Activated CD4-positive, alpha-beta T cell treated with anti-CD3 and anti-CD28 coated beads for 1 hour (primary cell): ENCODE results near the gene PSMD3.

Experiments
- DNase-seq: peaks from one replicate; pipeline ENCODE4 v3.0.0-alpha.2; 2020

PSMD3 gene

DNA sequence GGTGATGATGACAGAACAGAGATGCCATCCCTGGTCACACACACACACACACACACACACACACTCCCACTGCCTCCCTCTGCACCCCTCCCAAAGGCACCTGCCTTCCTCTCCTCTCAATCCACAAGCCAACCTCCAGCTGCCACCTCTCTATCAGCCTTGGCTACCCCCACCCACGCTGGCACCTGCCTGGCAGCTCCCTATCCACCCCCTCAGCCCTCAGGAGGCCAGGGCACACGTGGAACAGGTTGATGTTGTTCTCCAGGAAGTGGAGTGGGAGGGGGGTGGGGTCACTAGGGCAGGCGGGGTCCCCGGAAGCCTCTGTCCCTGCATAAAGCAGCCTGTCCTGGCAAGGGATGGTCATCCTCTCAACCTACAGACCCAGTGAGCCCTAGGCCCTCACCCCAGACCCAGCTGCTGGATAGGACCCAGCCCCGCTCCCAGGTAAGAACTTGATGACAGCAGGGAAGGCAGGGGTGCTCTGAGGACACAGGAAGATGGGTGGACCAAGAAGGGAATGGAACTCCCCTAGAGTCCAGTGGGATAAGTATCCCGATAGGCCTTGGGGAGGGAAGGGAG lies 17.9 kb upstream of the PSMD3 start, which contains the start of gene GSDMA:
Gene GSDMA (plus strand): TSS at position 363 of the 579 bp plus-strand sequence. CDS start 2,684 bp downstream, outside the sequence.
- DNase-seq: no peak

DNA sequence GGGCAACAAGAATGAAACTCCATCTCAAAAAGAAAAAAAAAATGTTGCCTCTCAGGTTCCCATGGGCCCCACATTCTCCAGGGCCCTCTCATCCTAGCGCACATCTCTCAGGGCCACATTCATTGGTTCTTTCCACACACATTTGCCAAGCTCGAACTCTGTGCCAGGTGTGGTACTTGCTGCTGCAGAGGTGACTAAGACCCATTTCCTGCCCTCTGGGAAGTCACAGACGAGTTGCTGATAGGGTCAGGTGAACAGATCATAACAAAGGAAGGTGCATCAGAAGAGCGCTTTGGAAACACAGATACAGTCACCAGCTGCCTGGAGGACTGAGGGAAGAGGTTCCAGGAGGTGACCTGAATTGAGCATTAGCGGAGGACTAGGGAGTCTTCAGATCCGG lies 16.8 kb upstream of the PSMD3 start:
- DNase-seq: peak; percentile 37

DNA sequence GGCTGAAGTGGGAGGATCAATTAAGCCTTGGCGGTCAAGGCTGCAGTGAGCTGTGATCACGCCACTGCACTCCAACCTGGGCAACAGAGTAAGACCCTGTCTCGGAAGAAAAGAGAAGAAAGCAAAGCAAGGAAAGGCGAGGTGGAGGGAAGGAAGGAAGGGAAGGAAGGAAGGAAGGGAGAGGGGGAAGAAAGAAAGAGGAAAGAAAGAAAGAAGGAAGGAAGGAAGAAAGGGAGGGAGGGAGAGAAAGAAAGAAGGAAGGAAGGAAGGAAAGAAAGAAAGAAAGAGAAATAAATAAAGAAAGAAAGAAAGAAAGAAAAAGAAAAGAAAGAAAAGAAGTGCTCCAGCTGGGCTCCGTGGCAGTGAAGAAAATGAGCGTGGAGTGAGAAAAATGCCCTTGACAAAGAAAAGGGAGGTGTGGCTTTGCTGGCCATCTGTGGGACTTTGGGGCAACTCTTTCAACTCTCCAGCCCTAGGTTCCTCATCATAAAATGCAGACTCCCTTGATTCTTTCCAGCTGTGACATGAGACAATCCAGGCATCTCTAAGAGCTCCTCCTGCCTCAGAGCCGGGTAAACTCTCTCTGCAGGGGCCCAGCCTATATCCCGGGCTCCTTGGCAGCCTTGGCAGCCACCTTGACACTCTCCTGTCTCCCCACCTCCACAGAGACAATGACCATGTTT lies 15.4 kb upstream of the PSMD3 start:
- no peak for DNase-seq

DNA sequence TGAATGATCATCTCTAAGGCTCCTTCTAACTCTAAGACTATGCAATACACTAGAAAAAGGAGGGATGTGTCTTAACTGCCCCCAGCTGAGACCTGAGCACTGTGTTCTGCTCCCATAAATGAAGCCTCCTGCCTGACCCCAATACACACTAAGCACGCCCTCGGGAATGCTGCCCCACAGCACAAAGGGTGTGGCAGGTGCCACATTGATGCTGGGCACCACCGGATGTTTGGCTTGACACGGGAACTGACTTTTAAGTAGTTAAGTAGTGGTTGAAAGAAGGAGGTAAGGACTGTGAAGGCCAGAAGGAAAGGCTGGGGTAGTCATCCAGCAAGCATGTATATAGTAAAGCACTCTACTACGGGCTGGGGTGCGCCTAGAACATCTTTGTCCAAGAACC lies 13.8 kb upstream of the PSMD3 start:
- DNase-seq: no peak

DNA sequence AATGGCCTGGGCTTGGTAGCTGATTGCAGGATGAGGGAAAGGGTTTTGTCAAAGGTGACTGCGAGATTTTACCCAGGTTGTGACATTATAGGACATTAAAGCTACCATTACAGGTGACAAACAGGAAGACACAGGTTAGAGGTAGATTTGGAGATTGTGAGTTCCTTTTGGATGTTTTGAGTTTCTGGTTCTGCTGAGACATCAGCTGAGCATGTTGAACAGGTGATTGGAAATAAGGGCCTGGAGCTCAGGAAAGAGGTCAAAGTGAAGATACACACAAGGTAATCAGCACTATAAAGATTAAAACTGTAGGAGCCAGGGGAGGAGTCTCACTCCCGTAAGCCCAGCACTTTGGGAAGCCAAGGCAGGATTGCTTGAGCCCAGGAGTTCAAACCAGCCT lies 11.8 kb upstream of the PSMD3 start:
- no peak for DNase-seq

DNA sequence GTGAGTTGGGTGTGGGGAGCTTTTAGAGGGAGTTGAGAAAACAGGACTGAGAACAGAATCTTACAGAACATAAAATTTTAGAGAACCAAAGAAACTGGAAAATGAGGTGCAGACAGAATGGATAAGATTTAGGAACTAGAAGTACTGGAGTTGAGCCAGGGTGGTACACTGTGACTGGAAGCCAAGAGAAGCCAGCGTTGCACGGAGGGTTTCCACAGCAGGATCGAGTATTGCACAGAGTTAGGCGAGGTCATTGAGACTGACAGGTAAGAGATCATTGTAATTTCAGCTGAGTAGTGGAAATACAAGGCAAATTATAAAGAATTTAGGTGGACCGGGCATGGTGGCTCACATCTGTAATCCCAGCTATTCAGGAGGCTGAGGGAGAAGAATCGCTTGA lies 11.2 kb upstream of the PSMD3 start:
- DNase-seq: no peak

DNA sequence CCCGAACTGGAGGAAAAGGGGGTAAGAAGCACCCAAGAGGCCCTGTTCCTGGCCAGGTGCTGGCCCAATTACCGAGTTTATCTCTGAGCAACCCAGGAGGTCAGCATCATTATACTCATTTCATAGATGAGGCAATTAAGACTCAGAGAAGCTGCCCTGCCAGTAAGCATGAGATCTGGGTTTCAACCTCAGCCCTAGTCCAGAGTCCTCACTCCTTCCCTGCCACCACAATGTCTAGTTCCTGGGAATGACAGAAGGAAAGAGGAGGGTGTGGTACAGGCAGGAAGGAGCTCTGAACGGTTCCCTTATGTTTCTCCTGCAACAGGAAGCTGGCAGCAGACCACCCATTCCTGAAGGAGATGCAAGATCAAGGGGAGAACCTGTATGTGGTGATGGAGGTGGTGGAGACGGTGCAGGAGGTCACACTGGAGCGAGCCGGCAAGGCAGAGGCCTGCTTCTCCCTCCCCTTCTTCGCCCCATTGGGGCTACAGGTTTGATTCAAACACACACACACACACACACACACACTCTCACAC lies 10.4 kb upstream of the PSMD3 start:
- no peak for DNase-seq

DNA sequence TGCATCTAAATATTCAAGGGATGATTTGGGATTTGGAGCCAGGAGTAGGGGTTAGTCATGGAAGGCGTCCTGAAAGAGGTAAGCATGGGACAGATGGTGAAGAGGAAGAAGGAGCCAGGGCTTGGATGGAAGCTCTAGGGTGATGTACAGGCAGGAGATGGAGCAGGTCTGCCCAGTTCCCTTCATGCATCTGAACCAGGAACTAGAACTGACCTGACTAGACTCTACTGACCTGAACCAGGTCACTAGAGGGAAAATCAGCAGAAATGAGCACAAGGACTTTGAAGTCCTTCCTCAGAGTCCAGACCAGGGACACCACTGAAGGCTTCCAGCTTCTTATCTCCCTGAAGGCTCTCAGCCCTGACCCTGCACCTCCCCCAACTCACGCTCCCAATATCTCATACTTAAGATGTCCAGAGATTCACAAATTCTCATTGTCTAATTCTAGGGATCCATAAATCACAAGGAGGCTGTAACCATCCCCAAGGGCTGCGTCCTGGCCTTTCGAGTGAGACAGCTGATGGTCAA lies 9.5 kb upstream of the PSMD3 start:
- no peak for DNase-seq

DNA sequence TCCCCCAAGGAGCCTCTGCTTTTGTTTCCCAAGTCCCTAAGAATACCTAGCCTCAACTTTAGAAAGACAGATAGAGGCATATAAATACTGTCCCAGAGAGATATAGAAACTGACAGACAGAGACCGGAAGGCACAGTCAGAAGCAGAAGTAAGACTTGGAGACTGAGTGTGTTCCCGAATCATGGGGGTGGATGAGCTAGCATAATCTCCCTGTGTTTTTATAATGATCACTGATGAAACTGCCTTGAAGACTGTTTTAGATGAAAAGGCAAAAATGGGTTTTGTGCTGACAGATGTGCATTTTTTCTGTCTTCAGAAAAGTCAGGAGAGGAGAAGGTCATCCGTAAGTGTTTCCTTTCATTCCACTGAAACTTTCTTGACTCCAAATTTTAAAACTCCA lies 8.3 kb upstream of the PSMD3 start:
- DNase-seq: no peak

DNA sequence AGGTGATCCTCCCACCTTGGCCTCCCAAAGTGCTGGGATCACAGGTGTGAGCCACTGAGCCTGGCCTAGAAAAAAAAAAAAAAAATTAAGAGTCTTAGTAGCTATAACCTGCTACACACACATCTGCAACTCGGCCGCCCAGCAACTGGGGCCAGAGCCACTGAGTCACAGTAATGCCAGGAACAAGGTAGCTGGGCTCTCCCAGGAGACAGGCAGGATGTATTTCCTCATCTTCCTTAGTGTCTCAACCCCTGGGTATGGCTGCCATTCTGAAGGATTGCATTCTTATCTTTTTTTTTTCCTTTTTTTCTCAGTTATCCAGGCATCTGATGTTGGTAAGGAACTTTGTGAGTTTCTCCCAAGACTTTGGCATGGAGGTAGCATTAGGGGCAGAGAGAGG lies 7.1 kb upstream of the PSMD3 start:
- DNase-seq: no peak

DNA sequence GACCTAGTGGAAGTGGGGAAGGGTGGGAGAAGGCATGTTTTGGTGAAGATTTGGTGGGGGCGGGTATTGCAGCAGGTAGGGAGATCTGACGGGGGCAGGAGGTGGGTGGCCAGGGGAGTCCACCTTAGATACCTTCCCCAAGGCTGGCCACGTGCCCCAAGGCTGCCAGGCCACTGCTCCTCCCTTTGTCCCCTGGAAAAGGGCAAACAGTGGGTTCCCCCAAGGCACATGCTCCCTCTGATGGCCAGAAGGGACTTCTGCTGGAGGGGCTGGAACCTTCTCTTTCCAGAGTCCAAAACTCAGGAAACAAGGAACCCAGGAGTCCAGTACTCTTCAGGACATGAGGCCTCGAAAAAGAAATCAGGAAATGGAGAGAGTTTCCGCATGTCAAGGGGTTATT lies 6.2 kb upstream of the PSMD3 start:
- no peak for DNase-seq

DNA sequence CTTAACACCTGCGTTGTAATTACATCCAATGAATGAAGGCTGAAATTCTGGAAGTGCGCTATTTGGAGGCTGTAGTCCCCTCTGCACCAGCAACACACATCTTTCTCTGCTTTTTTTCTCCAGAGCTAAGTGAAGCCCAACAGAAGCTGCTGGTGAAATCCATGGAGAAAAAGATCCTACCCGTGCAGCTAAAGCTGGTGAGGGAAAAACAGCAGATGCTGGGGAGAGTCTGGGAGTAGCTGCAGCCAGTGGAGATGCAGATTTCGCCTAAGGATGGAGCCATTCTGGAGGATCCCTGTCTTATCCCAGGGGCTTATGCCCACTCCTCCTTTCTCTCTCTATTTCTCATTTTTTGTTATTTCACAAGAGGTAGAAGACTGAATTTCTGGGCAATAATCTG lies 4.8 kb upstream of the PSMD3 start:
- no peak for DNase-seq

DNA sequence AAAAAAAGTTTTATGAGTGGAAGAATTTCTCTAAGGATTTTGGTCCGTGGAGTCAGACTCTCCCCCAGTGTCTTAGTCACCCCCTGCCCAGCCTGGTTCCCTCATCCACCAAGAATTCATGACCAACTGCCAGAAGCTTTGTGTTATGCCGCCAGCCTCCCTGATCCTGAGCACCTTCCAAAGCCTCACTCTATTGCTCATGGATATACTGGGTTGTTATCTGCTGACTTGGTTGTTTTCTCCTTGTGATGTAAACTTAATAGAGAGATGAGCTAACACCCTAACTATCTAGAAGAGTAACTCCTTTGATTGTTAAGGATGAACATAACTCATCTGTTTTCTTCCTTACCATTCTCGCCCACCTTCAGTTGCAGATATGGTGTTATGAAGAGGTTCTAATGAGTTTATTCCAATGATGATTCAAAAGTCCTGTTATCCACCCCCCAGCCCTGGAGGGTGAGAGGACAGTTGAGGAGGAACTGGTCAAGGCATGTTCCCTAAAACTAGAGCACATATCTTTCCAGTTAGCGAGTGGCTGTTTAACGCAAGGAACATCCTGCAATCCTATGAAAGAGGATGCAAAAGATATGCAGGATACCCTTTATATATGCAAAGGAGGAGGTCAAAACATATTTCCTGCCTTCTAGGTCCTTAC lies 1.5 kb upstream of the PSMD3 start:
- no peak for DNase-seq

DNA sequence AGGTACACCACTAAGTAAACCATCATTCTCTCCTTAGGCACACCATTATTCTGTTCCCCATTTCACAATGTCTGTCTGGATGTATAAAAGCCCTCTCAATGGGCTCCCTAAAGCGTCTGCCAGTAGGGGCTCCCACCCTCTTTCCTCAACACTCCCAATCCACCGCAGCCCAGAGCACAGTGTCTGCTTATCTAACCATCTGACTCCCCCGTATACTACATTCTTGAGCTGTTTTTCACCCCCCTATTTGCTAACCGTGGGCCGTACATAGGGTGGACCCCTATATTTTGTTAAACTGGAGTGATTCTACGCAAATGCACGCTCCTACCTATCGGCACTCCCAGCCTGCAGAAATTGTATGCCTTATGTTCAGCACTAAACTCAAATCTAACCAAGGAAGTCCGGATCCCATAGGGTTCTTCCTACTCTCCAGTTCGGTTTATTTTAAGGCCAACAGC lies 685 bp upstream of the PSMD3 start:
- DNase-seq: no peak

DNA sequence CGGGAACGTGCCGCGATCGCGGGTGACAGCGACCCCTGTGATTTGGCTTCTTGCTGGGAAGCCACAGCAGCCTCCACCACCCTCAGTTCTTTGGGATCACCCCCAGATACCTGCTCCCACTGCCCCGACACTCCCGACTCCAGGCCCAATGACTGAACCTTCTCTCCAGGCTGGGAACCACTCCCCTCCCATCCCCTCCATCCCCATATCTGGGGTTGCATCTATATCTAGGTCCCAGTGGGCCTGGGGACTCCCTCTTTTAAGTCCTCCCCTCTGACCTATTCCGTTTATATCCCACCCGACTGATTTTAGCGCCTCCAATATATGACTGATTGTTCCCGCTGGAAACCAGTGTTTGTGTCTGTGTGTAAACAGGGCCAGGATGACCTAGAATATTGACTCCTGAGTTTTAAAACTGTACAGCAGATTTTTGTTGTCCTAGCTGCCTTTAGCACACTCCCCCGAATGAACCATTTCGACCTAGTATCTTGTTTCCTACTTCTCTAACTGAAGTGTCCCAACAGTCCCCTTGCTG lies 667 bp downstream of the PSMD3 start:
- no peak for DNase-seq

DNA sequence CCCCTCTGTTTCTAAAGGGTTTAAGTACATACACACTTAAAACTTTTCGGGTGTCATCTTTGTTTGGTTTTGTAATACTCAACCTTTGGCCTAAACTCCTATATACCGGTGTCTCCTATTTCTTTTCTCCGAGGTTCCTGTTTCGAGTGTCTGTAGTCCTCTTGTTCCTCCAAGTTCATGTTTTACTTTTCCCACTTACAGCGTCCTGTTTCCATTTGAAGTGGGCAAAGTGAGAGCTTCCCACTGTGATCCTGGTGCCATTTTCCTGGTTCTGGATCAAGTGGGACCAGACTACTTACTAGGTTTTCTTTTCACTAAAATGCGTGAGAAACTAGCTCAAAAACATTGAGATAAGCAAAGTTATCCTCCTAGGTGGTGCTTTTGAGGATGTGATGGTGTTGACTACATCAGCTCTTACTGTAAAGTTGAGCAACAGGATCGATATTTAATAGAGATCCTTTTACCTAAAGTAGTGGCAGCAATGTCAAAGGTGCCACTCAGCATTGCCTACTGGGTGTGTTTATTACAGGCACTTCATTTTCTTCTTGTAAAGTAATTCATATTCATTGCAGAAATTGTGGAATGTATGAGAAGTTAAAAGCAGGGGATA lies 1.3 kb downstream of the PSMD3 start:
- DNase-seq: no peak

DNA sequence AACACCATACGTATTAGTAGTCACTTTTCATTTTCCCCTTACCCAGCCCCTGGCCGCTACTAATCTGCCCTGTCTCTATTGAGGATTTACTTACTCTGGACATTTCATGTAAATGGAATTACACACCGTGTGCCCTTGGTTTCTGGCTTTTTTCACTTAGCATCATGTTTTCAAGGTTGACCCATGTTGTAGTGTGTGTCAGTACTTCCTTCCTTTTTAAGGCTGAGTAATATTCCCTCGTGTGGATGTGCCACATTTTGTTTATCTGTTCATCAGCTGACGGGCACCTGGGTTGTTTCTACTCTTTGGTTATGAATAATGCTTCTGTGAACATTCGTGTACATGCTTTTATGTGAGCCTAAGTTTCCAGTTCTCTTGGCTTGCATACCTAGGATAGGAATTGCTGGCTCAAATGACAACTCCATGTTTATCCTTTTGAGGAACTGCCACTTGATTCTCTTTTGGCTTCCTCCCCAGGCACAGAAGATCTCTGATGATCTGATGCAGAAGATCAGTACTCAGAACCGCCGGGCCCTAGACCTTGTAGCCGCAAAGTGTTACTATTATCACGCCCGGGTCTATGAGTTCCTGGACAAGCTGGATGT lies 7.7 kb downstream of the PSMD3 start:
- DNase-seq: no peak

DNA sequence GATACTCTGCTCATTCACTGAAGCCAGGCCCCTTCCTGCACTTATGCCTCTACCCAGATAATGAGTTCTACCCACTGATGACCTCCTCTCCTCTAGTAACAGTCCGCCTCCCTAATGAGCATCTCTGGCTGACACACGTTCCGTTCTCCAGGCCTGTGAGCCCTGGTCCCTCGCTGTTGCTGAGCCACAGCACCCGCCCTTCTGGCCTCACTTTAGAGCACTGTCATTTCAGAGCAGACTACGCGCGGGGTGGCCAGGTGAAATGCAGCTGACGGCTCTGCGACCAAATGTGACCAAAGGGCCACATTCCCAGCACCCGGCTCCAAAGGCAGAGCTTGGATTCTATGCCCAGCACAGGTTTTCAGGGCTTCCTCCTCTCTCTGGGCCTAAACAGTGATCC lies 13.8 kb downstream of the PSMD3 start:
- no peak for DNase-seq

DNA sequence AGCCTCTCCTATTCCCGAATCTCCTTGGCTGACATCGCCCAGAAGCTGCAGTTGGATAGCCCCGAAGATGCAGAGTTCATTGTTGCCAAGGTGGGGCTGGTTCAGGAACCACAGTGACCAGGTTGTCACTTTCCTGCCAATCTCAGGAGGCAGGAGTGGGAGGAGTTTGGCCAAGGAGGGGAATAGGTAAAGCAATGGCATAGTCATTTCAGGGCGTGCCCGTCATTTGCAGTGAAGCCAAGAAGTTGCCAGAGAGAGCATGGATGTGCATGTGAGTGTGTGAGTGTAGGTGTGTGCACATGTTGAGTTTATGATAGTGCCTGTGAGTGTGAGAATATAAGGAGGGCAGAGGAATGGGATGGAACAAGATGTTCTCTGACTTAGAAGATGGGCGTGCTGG lies 14.8 kb downstream of the PSMD3 start:
- no peak for DNase-seq

DNA sequence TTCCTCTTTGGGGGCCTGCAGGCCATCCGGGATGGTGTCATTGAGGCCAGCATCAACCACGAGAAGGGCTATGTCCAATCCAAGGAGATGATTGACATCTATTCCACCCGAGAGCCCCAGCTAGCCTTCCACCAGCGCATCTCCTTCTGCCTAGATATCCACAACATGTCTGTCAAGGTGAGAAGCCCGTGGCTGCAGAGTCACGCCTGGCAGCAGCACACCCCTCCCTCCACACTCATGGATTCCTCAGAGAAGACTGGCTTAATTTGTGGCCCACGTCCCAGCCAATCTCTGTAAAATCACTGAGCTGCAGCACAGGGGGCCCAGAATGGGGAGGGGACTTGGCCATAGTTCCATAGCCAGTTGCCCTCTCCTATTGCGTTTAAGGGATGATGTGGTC lies 15.6 kb downstream of the PSMD3 start:
- no peak for DNase-seq

DNA sequence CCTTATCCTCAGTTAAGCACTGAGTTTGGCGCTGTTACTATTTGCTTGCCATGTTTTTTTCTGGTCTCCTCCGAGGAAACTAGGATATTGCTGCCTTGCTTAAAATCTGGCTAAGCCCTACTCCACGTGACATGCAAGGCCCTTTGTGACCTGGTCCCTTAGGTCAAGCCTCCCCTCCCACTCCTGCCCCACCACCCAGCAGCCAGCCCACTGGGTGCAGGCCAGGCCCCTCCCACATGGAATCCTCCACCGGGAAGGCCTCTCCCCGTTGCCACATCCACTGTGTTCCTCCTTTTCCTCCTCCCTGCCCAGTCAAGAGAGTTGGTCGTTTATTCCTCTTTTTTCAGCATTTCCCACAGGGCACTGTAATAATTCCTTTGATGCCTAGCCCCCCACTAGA lies 16.2 kb downstream of the PSMD3 start:
- DNase-seq: no peak

DNA sequence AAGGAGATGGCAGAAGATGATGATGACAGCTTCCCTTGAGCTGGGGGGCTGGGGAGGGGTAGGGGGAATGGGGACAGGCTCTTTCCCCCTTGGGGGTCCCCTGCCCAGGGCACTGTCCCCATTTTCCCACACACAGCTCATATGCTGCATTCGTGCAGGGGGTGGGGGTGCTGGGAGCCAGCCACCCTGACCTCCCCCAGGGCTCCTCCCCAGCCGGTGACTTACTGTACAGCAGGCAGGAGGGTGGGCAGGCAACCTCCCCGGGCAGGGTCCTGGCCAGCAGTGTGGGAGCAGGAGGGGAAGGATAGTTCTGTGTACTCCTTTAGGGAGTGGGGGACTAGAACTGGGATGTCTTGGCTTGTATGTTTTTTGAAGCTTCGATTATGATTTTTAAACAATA lies 16.9 kb downstream of the PSMD3 start:
- no peak for DNase-seq

DNA sequence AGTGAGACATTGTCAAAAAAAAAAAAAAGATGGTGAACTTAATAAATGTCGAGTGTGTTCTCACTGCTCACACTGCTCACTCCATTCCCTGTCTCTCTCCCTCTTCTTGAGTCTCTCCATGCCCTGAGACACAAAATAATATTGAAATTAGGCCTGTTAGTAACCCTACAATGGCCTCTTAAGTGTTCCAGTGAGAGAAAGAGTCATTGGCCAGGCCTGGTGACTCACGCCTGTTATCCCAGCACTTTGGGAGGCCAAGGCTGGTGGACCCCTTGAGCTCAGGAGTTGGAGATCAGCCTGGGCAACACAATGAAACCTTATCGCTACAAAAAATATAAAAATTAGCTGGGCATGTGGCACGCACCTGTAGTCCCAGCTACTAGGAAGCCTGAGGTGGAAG lies 18.5 kb downstream of the PSMD3 start:
- DNase-seq: no peak
